Left lung (tissue), 10 donors: ENCODE data around the gene PTPN3. TPM values are rescaled to one million over a fixed set of nuclear protein-coding genes. Genes with fewer than 3 reads are reported as not detected.

Experiments used
- ATAC-seq: fragments of 200-7000 bp; cut with Tn5 transposase; one replicate; pipeline ENCODE4 v1.9.1; 2020; ENCODE audit warnings: moderate library complexity
- DNase-seq, 4 donors: peaks; one replicate each; pipeline ENCODE4 v3.0.0-alpha.2; 2013 to 2020
- H3K27ac ChIP-seq, 2 donors: fragments of 200-600 bp; sonication (generic) in 1 of 2; one replicate each; pipeline versions ENCODE4 v1.5.0 to v1.8.0; 2020 to 2021
- H3K27me3 ChIP-seq, 2 donors: fragments of 200-600 bp; sonication (generic) in 1 of 2; one replicate each; pipeline versions ENCODE4 v1.5.0 to v1.8.0; 2020 to 2021
- H3K36me3 ChIP-seq, 2 donors: fragments of 200-600 bp; sonication (generic) in 1 of 2; one replicate each; pipeline versions ENCODE4 v1.5.0 to v1.8.0; 2020 to 2021
- H3K4me1 ChIP-seq, 2 donors: fragments of 200-600 bp; one replicate each; pipeline ENCODE4 v1.8.0; 2021
- H3K4me3 ChIP-seq, 2 donors: fragments of 200-600 bp; sonication (generic) in 1 of 2; one replicate each; pipeline versions ENCODE4 v1.5.0 to v1.8.0; 2020 to 2021; ENCODE audit warnings: mild to moderate bottlenecking in 1 of 2
- H3K9me3 ChIP-seq, 2 donors: fragments of 200-600 bp; sonication (generic) in 1 of 2; one replicate each; pipeline versions ENCODE4 v1.5.0 to v1.8.0; 2020 to 2021
- intact Hi-C, 2 donors: fragments of 100-400 bp; cut with DNase I; formaldehyde crosslinking; loops; one replicate each; pipeline versions ENCODE4 v1.11.2 to v1.14.2; 2022
- polyA plus RNA-seq, 6 donors: library from polyadenylated mRNA; unstranded; fragments of 120-200 nt; gene quantifications; one replicate each; pipeline ENCODE4 v1.2.1, GENCODE V29; 2013; ENCODE audit not compliant: insufficient read length in 6 of 6
- total RNA-seq, 2 donors: library from RNA; stranded (reverse); fragmentation: NEBNext Ultra II Directional; extraction: Animal tissue kit (Norgen Biotek cat#: 25700); gene quantifications; one replicate each; pipeline ENCODE4 v1.2.1, GENCODE V29; 2021
- TF ChIP-seq, protein P1 (sequence below), 2 donors: fragments of 200-600 bp; sonication (generic) in 1 of 2; IDR thresholded peaks; one replicate each; pipeline versions ENCODE4 v1.5.0 to v1.8.0; 2021; ENCODE audit warnings: antibody characterized with exemption in 2 of 2
- donor health status: DM: no; HTN: yes; CAD: no.
- donor health status: DM: no; HTN: no; CAD: no.

Gene PTPN3
- total and polyA plus RNA-seq, 8 donors = 7.7 to 16.6 (median 15.7) TPM

GRCh38 chr9:109454041-109454440, 44.1 kb downstream of the PTPN3 start:
- H3K27me3 ChIP-seq = peaks cover 0 to 56% of the 10 kb centered on the region in 2 donors
- intact Hi-C loops = no loop called here
- DNase-seq (no peak), ATAC-seq (no peak)
- TF ChIP-seq, protein P1, sequence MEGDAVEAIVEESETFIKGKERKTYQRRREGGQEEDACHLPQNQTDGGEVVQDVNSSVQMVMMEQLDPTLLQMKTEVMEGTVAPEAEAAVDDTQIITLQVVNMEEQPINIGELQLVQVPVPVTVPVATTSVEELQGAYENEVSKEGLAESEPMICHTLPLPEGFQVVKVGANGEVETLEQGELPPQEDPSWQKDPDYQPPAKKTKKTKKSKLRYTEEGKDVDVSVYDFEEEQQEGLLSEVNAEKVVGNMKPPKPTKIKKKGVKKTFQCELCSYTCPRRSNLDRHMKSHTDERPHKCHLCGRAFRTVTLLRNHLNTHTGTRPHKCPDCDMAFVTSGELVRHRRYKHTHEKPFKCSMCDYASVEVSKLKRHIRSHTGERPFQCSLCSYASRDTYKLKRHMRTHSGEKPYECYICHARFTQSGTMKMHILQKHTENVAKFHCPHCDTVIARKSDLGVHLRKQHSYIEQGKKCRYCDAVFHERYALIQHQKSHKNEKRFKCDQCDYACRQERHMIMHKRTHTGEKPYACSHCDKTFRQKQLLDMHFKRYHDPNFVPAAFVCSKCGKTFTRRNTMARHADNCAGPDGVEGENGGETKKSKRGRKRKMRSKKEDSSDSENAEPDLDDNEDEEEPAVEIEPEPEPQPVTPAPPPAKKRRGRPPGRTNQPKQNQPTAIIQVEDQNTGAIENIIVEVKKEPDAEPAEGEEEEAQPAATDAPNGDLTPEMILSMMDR (IDR thresholded peaks at IDR 0.05) = no peak
- H3K4me3 ChIP-seq = no peak overlapping the region
- H3K36me3 ChIP-seq = no peaks in the 10 kb centered on the region
- H3K9me3 ChIP-seq = no peaks in the 10 kb centered on the region
- H3K27ac ChIP-seq = no peak overlapping the region
- H3K4me1 ChIP-seq = no peaks in the 10 kb centered on the region

DNA sequence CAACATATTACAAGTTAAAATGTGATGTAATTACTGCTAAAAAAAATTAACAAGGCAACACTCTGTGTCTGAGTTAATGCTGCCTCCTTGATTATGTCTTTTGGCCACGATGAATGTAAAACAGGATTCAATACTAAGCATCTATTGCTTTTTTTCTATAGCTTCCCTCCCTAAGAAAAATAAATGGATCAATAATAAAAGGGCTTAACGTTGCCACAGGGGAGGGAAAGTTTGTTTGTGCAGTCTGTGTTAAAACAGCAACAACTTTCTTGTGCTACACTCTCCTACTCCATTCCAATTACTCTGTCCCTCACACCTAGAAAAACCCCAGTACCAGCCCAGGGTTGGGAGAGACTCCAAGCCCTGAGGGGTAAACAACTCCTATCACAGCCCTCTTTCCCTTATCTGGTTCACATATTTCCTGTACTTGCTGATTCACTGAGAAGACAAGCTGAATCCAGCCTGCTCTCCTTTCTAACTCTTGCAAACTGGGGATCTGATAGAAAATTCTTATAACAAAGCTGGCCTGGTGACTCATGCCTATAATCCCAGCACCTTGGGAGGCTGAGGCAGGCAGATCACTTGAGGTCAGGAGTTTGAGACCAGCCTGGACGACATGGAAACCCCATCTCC, 44.8 kb downstream of the PTPN3 start:
- TF ChIP-seq, protein P1 (IDR thresholded peaks at IDR 0.05) = no peak
- H3K27ac ChIP-seq = no peak overlapping the region
- no peaks in the 10 kb centered on the region for H3K9me3 ChIP-seq
- H3K4me3 ChIP-seq = no peak overlapping the region
- intact Hi-C loops = no loop called here
- no peaks in the 10 kb centered on the region for H3K4me1 ChIP-seq
- ATAC-seq = peak; percentile 60
- peaks cover 0 to 53% of the 10 kb centered on the region in 2 donors for H3K27me3 ChIP-seq
- no peaks in the 10 kb centered on the region for H3K36me3 ChIP-seq
- DNase-seq = no peak

GRCh38 chr9:109452761-109453160, 45.3 kb downstream of the PTPN3 start:
- H3K9me3 ChIP-seq = no peaks in the 10 kb centered on the region
- no peak for DNase-seq
- no peak overlapping the region for H3K27ac ChIP-seq
- no peak overlapping the region for H3K4me3 ChIP-seq
- TF ChIP-seq, protein P1 (IDR thresholded peaks at IDR 0.05) = no peak
- no peak for ATAC-seq
- no peaks in the 10 kb centered on the region for H3K36me3 ChIP-seq
- no peaks in the 10 kb centered on the region for H3K4me1 ChIP-seq
- H3K27me3 ChIP-seq = peaks cover 0 to 53% of the 10 kb centered on the region in 2 donors
- intact Hi-C loops = no loop called here

- peaks cover 0 to 55% of the 10 kb centered on the region in 2 donors for H3K27me3 ChIP-seq
- H3K4me3 ChIP-seq = no peak overlapping the region
- no peaks in the 10 kb centered on the region for H3K9me3 ChIP-seq
- no peaks in the 10 kb centered on the region for H3K36me3 ChIP-seq
- no peak for DNase-seq
- no peaks in the 10 kb centered on the region for H3K4me1 ChIP-seq
- no peak for ATAC-seq
- TF ChIP-seq, protein P1 (IDR thresholded peaks at IDR 0.05) = no peak
- no peak overlapping the region for H3K27ac ChIP-seq
- intact Hi-C loops = no loop called here
These were observed 46.6 kb downstream of the PTPN3 start for GRCh38 chr9:109451311-109452025.

GRCh38 chr9:109450346-109450745, 47.8 kb downstream of the PTPN3 start:
- Histone ChIP-seq H3K27ac (no peak overlapping the region), H3K4me3 (no peak overlapping the region), H3K9me3 (no peaks in the 10 kb centered on the region), H3K4me1 (no peaks in the 10 kb centered on the region), H3K36me3 (no peaks in the 10 kb centered on the region), H3K27me3 (peaks cover 0 to 50% of the 10 kb centered on the region in 2 donors)
- TF ChIP-seq, protein P1 (IDR thresholded peaks at IDR 0.05) = no peak
- intact Hi-C loops = no loop called here
- ATAC-seq (no peak), DNase-seq (no peak)
